CD4-positive, alpha-beta T cell treated with Interleukin-15 for 4 hours (primary cell): Measurements from ENCODE around the gene PTPRN2.
"Not testable (repeated sequence)": the region's sequence is repeated elsewhere in the genome, so short reads cannot be mapped to it uniquely, and the experiment has no call there.

Source experiments
- DNase-seq: peaks from one replicate; pipeline ENCODE4 v3.0.0-alpha.2; 2020; ENCODE audit warnings: low spot score

The PTPRN2 gene

GRCh38 chr7:158366916-158367633, 220.5 kb downstream of the PTPRN2 start:
- no peak for DNase-seq

GRCh38 chr7:158366346-158366745, 221.3 kb downstream of the PTPRN2 start:
- DNase-seq = no peak

- no peak for DNase-seq
Measured at GRCh38 chr7:158365267-158365666, 222.4 kb downstream of the PTPRN2 start.

GRCh38 chr7:158364451-158364850, 223.2 kb downstream of the PTPRN2 start:
- DNase-seq = no peak

- DNase-seq = no peak
Measured at GRCh38 chr7:158362912-158363905, 224.4 kb downstream of the PTPRN2 start.

GRCh38 chr7:158362001-158362400, 225.6 kb downstream of the PTPRN2 start:
- DNase-seq = no peak

- no peak for DNase-seq
Measured at GRCh38 chr7:158361326-158361946, 226.2 kb downstream of the PTPRN2 start.

- DNase-seq = no peak
Measured at GRCh38 chr7:158358926-158359645, 228.5 kb downstream of the PTPRN2 start.

GRCh38 chr7:158357898-158358821, 229.5 kb downstream of the PTPRN2 start:
- no peak for DNase-seq

- no peak for DNase-seq
Measured at GRCh38 chr7:158357106-158357897, 230.3 kb downstream of the PTPRN2 start.

- no peak for DNase-seq
Measured at GRCh38 chr7:158356454-158356853, 231.2 kb downstream of the PTPRN2 start.

GRCh38 chr7:158355456-158356065, 232.1 kb downstream of the PTPRN2 start:
- no peak for DNase-seq

- no peak for DNase-seq
Measured at GRCh38 chr7:158354861-158355260, 232.8 kb downstream of the PTPRN2 start.

- DNase-seq = no peak
Measured at GRCh38 chr7:158353606-158354570, 233.7 kb downstream of the PTPRN2 start.

- not testable (repeated sequence) for DNase-seq
Measured at GRCh38 chr7:158351899-158352729, 235.5 kb downstream of the PTPRN2 start.

GRCh38 chr7:158351481-158351880, 236.1 kb downstream of the PTPRN2 start:
- no peak for DNase-seq

- no peak for DNase-seq
Measured at GRCh38 chr7:158351051-158351450, 236.6 kb downstream of the PTPRN2 start.
